GM21360 (cell line): ENCODE measurements around the gene CHD2.

Experiments
- ATAC-seq: cut with Tn5 transposase; IDR thresholded peaks from one replicate; pipeline ENCODE4 v1.9.1; 2021; ENCODE audit warnings: mild to moderate bottlenecking, moderate library complexity; ENCODE audit not compliant: unreplicated experiment

The CHD2 gene

GRCh38 chr15:93044301-93045190 is 144.4 kb downstream of the CHD2 start:
- ATAC-seq: no peak

DNA sequence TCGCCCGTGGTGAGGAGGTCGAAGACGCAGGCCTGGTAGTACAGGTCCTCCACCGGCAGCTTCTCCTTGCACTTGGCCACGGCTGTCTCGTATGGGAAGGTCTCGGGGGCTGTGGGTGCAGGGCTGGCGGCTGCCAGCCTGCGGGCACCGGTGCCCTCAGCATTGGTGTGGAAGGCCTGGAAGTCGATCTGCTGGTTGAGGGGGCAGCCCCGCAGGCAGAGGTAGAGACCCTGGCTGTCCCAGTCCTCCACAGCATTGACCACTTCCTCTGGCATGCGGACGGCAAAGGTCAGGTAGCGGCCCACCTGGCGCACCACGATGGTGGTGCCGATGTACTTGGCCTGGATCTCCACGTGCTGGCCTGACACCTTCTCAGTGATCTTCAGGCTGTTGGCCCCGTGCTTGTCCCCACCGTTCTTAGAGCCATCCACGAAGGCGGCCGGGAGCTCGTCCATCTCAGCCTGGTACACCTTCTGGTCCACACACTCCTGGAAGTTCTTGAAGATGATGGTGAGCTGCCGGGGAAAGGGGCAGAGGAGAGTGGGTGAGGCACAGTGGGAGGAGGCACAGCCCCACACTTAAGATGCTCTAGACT is 145.2 kb downstream of the CHD2 start:
- ATAC-seq: no peak

DNA sequence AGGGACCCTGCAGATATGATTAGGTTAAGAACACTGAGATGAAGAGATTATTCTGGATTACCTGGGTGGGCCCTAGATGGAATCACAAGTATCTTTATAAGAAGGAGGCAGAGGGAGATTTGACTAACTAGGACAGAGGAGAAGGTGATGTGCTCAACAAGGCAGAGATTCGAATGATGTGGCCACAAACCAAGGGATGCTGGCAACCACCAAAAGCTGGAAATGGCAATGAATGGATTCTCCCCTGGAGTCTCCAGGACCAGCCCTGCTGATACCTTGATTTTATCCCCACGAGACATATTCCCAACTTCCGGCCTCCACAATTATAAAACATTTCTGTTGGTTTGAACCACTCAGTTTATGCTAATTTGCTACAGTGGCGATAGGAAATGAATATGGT is 146.0 kb downstream of the CHD2 start:
- no peak for ATAC-seq

- no peak for ATAC-seq
Observed at GRCh38 chr15:93046721-93047120, 146.6 kb downstream of the CHD2 start.

GRCh38 chr15:93047621-93048425 is 147.7 kb downstream of the CHD2 start:
- ATAC-seq: no peak

- no peak for ATAC-seq
Observed at GRCh38 chr15:93048426-93048721, 148.2 kb downstream of the CHD2 start.

- ATAC-seq: no peak
Observed at GRCh38 chr15:93048759-93049161, 148.6 kb downstream of the CHD2 start.

- no peak for ATAC-seq
Observed at GRCh38 chr15:93049233-93049632, 149.1 kb downstream of the CHD2 start.

- ATAC-seq: no peak
Observed at GRCh38 chr15:93049914-93050578, 149.9 kb downstream of the CHD2 start.

DNA sequence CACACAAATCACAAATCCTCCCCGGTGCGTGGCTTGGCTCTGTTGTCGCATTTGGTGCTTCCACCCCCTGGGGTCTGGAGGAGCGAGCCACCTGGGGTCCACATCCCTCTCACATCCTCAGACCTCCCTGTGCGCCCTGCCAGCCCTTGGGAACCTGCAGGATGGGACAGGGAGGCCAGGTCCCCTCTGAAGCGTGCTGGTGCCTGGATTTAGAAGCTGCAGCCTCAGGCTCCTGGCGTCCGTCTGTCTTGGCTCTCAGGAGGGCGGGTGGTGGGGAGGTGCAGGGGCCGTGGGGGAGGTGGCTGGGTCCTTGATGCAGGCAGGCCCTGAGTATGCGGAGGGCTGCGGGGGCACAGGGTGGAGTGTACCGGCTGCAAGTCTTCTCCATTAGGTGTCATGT is 150.5 kb downstream of the CHD2 start:
- ATAC-seq: no peak

GRCh38 chr15:93051236-93052089 is 151.3 kb downstream of the CHD2 start:
- ATAC-seq: no peak

DNA sequence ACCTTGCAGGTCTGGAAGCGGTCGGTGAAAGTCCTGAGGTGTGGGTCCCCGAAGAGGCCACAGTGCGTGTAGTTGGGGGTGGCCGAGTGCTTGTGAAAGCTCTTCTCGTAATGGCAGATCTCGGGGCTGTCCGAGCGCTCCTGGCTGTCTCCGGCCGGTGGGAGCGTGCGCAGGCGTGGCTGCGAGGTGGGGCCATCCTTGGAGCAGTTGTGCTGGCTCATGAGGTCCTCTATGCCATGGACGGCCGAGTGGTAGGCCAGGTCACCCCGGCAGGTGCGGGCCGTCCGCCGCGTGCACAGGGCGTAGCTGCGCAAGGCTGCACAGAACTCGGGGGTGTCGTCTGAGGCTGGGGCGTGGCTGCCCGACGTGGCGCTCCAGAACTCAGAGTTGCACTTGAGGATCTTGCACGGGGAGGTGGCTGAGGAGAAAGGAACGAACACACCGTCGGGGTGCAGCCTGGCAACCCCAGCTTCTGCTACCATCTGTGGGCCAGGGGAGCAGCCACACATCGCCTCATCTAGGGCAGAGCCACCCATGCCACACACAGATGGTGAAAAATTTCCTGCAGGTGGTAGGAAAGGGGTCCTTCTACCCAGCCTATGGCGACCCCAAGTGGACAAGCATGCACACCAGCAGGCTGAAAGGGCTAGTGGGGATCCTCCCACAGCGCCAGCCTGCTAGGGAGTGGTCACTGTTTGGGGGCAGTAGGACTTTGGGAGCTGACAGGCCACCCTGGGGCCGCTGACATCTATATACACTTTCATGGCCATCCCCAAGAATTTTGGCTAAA is 152.2 kb downstream of the CHD2 start:
- no peak for ATAC-seq

DNA sequence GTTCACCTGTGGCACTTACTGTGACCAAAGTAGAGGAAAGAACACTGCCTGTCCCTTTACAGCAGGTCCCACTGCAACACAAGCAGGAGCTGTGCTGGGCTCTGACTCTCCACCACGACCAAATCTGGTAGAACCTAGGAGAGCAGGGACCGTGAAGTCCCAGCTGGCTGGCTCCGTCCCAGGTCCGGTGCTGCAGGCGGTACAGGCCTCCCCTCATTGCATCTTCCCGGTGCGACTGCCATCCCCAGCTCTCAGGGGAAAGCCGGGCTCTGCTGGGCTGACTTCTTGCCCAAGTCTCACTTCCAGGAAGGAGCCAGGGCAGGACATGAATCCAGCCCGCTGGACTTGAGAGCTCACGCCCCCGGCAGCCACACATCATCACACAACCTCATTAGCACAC is 155.1 kb downstream of the CHD2 start:
- no peak for ATAC-seq

DNA sequence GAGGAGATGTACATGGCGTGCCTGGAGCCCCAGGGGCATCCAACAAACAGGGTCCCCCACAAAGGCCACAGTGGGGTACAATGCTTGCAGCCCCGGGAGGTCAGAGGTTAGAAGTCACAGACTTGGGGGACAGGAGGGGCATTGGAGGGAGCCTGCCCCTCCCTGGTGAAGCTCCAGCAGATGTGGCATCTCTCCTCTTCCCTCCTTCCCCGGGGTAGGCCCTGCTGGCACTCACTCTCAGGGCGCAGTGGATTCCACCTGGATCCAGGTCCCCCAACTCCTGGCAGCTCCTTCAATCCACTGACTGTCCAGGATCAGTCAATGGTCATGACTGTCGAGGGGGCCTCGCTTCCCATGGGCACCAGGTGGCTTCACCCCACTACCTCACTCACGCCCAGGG is 156.7 kb downstream of the CHD2 start:
- no peak for ATAC-seq

DNA sequence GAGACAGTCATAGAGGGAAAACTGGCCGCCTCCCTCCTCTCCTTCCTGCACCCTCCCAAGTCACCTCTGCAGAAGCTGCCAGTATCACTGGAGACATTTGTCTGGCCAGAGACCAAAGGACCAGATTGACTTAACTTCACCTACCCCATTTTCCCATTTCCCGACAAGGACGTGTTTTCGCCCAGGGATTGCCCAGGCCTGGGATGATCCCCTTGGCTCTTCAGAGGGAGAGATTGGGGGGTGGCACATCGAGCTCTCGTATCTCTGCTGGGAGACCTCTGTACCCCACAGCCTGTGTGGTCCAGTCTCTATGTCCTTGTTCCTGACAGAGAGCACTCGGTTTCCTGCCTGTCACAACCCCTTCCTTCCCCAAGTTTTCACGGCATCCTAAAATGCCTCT is 157.5 kb downstream of the CHD2 start:
- no peak for ATAC-seq

- no peak for ATAC-seq
Observed at GRCh38 chr15:93058128-93058527, 158.0 kb downstream of the CHD2 start.

DNA sequence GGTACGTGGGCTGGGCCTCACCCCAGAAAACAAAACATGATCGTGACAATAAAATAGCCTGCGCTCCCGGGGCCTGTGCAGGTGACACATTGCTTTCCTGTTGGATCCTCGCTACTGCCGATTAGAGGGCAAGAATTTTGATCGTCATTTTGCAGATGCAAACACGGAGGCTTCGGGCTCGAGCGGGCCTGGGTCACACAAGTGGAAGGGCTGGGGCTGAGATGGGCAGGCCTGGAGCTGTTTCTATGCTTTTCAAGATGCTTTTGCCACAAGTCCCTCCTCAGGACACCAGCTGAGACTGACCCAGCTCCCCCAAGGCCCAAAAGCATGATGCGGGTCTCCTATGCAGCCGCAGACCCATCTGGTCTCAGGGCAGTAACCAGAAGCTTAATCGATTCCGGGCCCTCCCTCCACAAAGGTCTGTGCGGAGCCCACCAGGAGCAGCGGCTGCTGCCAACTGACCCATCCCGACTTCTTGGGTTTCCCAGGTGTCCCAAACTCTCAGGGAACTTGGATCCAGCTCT is 158.8 kb downstream of the CHD2 start:
- no peak for ATAC-seq

DNA sequence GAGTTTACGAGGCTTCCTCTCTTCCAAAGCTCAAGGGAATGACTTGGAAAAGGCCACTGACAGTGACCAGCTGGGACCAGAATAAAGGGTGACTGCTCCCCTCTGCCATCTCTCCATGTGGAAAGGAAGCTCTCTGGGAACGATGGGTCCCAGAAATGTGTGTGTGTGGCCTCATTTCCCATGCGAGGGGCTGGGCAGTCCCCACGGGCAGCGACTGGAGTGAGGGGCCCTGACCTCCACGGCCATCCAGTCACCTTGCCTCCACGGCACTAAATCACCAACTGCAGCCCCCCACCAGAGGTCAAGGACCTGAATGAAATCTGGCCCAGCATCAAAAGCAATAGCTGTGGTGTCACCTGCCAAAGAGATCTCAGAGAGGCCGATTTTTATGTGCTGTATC is 159.3 kb downstream of the CHD2 start:
- ATAC-seq: no peak
